CD1c-positive myeloid dendritic cell (primary cell): Measurements from ENCODE around the gene VPS35L.

Source experiments
- DNase-seq: peaks from one replicate; pipeline ENCODE4 v3.0.0-alpha.2; 2016; ENCODE audit errors: extremely low spot score

Gene VPS35L

DNA sequence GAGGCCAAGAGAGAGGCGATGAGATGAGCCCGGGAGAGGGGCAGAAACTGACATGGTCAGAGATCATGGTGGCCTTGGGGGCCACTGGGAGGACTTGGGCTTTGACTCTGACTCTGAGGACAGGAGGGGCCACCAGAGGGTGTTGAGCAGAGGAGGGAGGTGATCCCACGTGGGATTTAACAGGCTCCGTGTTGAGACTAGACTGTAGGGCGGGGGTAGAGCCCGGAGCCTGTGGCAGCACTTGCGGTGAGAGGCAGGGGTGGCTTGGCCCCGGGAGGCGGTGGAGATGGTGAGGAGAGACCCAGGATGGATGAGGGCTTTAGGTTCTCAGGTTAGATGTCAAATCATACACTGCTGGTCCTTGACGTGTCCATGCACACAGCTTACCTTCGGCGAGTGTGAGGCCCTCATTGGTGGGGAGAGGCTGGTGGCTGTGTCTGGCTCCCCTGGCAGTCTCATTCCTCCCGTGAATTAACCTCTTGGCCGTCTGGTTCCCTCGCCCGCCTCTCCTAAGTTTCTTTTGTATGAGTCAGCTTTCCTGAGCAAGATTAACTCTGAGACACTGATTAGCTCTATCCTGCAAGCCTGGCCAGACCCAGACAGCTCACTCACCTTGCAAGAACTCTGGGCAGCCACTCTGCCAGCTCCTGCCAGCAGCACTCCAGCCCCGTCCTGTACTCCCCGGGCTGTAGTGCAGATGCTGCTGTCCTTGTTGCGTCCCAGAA, 39.7 kb downstream of the VPS35L start:
- DNase-seq, result no peak

GRCh38 chr16:19598805-19599510, 43.5 kb downstream of the VPS35L start:
- no peak for DNase-seq

DNA sequence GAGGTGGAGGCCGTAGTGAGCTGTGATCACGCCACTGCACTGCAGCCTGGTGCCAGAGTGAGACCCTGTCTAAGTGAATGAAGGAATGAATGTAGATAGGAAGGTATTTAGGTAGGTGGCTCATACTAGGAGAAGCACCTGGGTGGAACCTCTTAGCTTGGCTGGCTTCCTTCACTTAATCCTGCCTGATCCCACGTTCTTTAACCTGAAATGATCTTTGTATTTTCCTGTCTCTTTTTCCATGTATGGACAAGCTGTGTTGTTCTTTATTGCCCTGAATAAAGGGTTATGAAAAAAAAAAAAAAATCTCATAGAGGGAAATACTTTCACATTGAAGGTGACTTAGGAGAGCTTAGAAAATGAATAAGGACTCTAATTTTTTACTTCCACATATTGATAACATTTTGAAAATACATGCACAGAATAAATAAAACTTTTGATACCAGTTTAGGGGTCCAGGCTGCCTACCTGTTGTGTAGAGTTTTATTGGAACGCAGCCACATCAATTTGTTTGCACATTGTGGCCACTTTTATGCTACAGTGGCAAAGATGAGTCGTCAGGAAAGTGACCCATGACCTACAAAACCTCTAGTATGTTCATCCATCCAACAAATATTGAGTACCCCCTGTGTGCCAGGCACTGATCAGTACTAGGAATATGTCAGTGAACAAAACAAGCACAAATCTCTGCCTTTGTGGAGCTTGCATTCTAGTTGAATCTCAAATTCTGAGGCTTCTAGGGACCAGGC, 44.6 kb downstream of the VPS35L start:
- no peak for DNase-seq

DNA sequence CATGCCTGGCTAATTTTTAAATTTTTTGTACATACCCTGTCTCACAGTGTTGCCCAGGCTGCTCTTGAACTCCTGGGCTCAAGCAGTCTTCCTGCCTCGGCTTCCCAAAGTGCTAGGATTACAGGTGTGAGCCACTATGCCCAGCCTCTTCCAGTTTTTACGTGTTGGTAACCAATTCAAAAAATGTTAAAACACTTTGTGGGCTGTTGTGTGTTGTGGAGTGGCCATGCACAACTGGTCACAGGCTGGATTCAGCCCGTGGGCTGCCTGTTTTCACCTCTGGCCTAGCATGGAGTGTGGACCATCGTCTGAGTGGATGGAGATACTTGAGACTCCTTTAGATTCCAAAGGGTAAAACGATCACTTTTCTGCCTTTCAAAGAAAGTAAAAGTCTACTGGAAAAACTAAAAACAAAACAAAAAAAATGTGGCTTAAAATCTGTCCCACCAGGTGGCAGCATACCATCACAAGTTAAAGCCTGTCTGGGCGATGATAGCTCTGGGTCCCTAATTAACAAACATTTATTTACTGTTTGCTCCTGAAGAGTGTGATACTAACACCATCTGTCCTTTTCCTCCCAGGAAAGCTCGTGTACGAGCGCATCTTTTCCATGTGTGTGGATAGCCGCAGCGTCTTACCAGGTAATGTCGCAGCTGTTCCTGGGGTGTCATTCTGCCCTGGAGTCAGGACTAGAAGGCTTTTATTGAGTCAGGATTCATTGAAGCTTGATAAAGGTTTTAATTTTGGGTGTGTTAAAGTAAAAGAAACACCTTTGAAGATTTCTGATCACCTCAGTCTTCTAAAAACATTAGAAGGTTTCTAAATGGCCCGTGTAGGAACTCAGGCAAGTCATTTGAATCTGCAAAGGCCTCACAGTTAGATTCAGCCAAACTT, 45.8 kb downstream of the VPS35L start:
- DNase-seq, result peak; percentile 33

DNA sequence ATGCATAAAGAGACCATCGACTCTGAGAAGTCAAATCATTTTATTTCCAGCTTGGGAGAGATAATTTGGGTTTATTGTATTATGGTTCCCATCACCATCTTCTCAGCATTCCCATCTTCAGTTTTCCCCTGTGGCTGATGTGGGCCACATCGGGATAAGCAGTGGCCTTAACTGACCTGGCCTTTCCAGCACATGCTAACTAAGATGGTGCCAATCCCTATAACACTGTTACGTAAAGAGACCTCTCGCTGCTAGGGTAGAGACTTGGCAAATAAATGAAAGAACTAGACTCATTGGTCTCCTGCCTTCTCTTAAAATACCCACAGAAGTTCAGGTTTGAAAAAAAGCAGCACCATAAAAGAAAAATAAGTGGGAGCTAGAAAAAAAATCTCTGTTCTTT, 49.4 kb downstream of the VPS35L start:
- DNase-seq, result no peak

GRCh38 chr16:19605701-19606100, 50.2 kb downstream of the VPS35L start:
- DNase-seq, result no peak

DNA sequence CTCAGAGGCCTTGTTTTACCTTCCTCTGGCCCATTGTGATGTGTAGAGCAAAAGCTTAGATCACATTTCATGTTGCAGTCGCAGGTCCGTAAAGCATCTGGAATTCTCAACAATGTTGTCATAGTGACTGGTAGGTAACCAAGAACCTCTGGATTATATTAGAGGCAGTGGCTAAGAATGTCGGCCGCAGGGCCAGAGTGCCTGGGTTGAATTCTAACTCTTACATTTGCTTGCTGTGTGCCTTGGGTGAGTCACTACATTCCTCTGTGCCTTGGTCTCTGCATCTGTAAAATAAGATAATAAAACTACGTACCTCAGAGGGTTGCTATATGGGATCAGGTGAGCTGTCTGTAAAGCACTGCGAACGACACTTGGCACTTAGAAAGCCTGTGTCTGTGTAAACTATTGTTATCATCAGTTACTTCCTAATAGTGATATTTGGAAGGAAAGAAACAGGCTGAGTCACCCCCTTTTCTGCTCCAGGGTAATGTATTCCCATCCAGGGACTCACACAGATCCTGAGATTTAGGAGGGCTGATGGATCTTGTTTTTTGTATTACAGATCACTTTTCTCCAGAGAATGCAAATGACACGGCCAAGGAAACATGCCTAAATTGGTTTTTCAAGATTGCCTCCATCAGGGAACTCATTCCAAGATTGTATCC, 52.2 kb downstream of the VPS35L start:
- no peak for DNase-seq

- DNase-seq, result no peak
Observed at GRCh38 chr16:19609359-19609758, 53.9 kb downstream of the VPS35L start.

DNA sequence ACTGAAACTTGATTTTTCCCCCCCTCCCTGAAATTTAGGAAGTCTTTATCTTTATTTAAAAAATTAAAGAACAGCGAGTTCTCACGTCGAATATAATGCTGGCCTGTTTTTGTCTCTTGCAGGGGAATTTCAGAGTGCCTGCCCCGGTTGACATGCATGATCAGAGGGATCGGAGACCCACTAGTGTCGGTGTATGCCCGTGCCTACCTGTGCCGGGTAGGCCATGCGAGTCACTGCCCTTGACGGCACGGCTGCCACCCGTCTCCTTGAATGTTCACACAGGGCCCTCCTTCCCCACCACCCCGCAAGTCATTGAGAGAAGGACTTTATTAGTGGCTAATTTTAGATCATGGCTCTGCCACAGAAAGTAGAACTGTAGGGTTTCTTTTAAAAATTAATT, 54.7 kb downstream of the VPS35L start:
- no peak for DNase-seq

GRCh38 chr16:19613834-19614233, 58.3 kb downstream of the VPS35L start:
- no peak for DNase-seq

- no peak for DNase-seq
Observed at GRCh38 chr16:19616241-19616640, 60.7 kb downstream of the VPS35L start.

DNA sequence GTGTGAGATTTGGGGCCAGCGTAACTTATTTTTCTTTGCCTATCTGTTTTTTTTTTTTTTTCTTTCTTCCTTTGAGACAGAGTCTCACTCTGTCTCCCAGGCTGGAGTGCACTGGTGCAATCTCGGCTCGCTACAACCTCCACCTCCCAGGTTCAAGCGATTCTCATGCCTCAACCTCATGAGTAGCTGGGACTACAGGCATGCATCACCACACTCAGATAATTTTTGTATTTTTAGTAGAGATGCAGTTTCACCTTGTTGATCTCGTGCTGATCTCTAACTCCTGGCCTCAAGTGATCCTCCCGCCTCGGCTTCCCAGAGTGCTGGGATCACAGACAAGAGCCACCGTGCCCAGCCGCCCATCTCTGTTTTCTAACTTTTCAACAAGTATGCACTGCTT, 63.4 kb downstream of the VPS35L start:
- DNase-seq, result no peak

- DNase-seq, result no peak
Observed at GRCh38 chr16:19621445-19621844, 65.9 kb downstream of the VPS35L start.

- no peak for DNase-seq
Observed at GRCh38 chr16:19625039-19625438, 69.5 kb downstream of the VPS35L start.

DNA sequence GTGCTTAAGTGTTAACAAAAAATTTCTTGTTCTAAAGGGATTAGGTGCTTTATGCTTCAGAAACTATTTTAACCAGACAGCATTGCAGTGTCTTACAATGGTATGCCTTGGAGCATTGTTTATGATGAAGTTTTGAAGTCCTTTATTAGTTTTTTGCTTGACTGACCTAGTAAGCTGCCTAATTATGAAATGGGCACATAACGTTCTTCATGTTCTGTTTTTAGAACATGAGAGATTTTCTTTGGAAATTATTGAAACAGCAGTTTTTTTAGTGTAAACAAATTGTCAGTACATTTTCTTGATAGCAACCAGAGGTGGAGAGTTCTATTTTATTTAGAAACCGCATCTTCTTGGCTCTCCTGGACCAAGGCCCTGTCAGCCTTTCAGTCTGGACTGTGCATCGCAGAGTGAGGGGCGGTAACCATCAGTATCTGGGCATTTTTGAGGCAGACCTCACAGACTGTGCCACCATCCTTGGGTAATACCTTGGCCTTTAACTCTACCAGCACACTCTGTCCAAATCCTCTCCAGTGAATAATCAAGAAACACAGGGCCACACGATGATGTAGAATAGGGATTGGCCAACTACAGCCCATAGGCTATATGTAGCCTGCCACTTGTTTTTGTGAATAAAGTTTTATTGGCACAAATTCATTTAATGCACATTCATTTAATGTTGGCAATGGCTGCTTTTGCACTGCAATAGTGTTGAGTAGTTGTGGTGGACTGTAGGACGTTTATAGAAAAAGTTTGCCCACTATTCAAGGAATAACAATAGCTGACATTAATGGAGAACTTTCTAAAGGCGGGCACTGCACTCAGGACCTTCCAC, 81.1 kb downstream of the VPS35L start:
- DNase-seq, result no peak

GRCh38 chr16:19639986-19640421, 84.5 kb downstream of the VPS35L start:
- no peak for DNase-seq

DNA sequence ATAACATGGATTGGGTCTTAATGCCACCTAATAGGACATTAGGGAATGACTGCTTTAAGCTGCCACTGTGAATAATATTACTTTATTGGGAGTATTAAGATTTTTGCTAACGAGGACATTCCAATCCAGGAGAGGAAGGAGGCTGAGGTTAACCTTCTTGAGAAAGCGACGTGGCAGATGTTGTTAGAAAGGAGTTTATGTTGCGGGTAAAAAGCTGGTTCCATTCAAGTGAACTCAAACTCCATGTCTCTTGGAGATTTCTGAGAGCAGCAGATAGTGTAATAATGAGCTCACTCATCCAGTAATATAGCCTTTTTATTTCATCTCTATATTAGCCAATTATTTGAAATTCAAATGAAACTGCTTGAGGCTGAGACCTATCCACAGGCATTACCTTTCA, 87.0 kb downstream of the VPS35L start:
- no peak for DNase-seq

DNA sequence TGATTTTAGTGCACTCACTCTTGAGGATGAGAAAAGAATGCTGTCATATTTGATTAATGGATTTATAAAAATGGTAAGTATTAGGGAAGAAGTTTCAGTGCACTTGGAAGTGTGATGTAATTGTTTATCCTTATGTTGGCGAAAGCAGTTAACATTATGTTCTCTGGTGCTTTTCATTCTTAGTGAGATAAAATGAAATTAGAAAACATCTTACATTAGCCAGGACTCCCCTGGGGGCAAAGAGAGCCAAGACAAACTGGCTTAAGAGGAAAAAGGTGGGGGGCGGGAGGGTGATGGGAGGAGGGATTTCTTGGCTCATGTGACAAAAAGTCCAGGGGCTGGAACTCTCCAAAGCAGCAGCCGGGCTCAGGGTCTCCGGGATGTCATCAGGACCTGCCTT, 89.4 kb downstream of the VPS35L start:
- DNase-seq, result no peak

DNA sequence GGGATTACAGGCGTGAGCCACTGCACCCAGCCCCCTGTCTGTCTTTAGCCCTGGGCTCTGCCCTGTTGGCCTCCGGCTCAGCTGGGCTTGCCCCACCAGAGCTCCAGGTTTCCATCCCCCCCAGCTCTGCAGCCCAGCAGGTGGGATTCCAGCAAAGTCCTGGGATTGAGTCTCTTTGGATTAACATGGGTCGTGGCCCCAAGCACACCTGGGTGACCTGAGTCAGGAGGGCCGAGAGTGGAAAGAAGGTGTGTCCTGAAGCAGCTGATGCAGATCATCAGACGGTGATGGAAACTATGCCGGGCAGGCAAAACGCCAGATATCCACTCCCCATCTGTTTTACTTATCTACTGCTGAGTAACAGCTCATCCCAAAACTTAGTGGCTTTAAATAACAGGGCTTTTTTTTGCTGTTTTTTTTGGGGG, 90.1 kb downstream of the VPS35L start:
- no peak for DNase-seq

GRCh38 chr16:19649980-19650379, 94.5 kb downstream of the VPS35L start:
- DNase-seq, result no peak
